Cardiac septum (tissue), 1 donor: ENCODE measurements around the gene ARHGEF10L. TPM values are rescaled to one million over a fixed set of nuclear protein-coding genes. Genes with fewer than 3 reads are reported as not detected.
A peak's percentile ranks its signal among the peaks of the same experiment; 100 is the strongest.
"Not testable (repeated sequence)": the region's sequence is repeated elsewhere in the genome, so short reads cannot be mapped to it uniquely, and the experiment has no call there.

ENCODE experiments used
- DNase-seq: peaks from one replicate; pipeline ENCODE4 v3.0.0-alpha.2; 2020; ENCODE audit warnings: low spot score
- intact Hi-C: fragments of 100-400 bp; cut with DNase I; formaldehyde crosslinking; loops from one replicate; pipeline ENCODE4 v1.14.0; 2022
- long read RNA-seq: library from polyadenylated mRNA; unstranded; transcript quantifications from one replicate; pipeline ENCODE4 v2.0.0, GENCODE V29; 2021
- total RNA-seq: library from RNA; stranded (reverse); fragmentation: NEBNext Ultra II Directional; extraction: Animal tissue kit (Norgen Biotek cat#: 25700); gene quantifications from one replicate; pipeline ENCODE4 v1.2.1, GENCODE V29; 2021
- donor health status: DM: no; HTN: no; CAD: no.

ARHGEF10L gene
- 59.8 TPM for total RNA-seq
- long read RNA-seq, transcript ARHGEF10L-203 (20 exons, 3,685 nt): major isoform, 18 of 147 reads
- long read RNA-seq, partial matches to known transcripts: 72 of 147 reads
- long read RNA-seq, other reads (novel, unspliced or antisense): 54 of 147 reads

GRCh38 chr1:17539477-17540254, at the start of gene ARHGEF10L:
Gene ARHGEF10L (plus strand): TSS chr1:17539698. CDS start chr1:17580596, 40,898 bp downstream.
- intact Hi-C loops: no loop called here

GRCh38 chr1:17489768-17490417, 49.6 kb upstream of the ARHGEF10L start:
- intact Hi-C loops: loop anchor here (10.0 kb wide), 2 partner anchors 415 to 615 kb away; partner anchors contain the start of gene IGSF21
- DNase-seq: not testable (repeated sequence)

More at GRCh38 chr1:17539477-17540254, at the start of gene ARHGEF10L:
- no peak for DNase-seq

GRCh38 chr1:17490667-17491066, 48.8 kb upstream of the ARHGEF10L start:
- intact Hi-C loops: loop anchor here (10.0 kb wide), 2 partner anchors 414 to 614 kb away; partner anchors contain the start of gene IGSF21

GRCh38 chr1:17494114-17494729, 45.3 kb upstream of the ARHGEF10L start:
- peak; percentile 82 for DNase-seq
- intact Hi-C loops: loop anchor here (10.0 kb wide), 2 partner anchors 411 to 611 kb away; partner anchors contain the start of gene IGSF21

More at GRCh38 chr1:17490667-17491066, 48.8 kb upstream of the ARHGEF10L start:
- DNase-seq: not testable (repeated sequence)

- intact Hi-C loops: loop anchor here (10.0 kb wide), 2 partner anchors 408 to 608 kb away; partner anchors contain the start of gene IGSF21
- no peak for DNase-seq
Measured at GRCh38 chr1:17496419-17496818, 43.1 kb upstream of the ARHGEF10L start.

GRCh38 chr1:17498214-17498613, 41.3 kb upstream of the ARHGEF10L start:
- DNase-seq: no peak
- intact Hi-C loops: loop anchor here (10.0 kb wide), 2 partner anchors 407 to 607 kb away; partner anchors contain the start of gene IGSF21

GRCh38 chr1:17502326-17502778, 37.1 kb upstream of the ARHGEF10L start:
- intact Hi-C loops: loop anchor here (1.0 to 2.0 kb wide), 2 partner anchors 66 to 105 kb away; no protein-coding TSS in a partner anchor
- peak; percentile 90 for DNase-seq

GRCh38 chr1:17503146-17503545, 36.4 kb upstream of the ARHGEF10L start:
- no peak for DNase-seq
- intact Hi-C loops: loop anchor here (2.0 kb wide), 1 partner anchor 66 kb away; no protein-coding TSS in a partner anchor

GRCh38 chr1:17507200-17507599, 32.3 kb upstream of the ARHGEF10L start:
- intact Hi-C loops, DNase-seq: not testable (repeated sequence)

GRCh38 chr1:17507915-17508314, 31.6 kb upstream of the ARHGEF10L start:
- DNase-seq: no peak
- intact Hi-C loops: no loop called here

GRCh38 chr1:17509363-17509762, 30.1 kb upstream of the ARHGEF10L start:
- no peak for DNase-seq
- intact Hi-C loops: no loop called here

GRCh38 chr1:17510138-17510537, 29.4 kb upstream of the ARHGEF10L start:
- intact Hi-C loops: no loop called here
- DNase-seq: no peak

GRCh38 chr1:17511188-17511587, 28.3 kb upstream of the ARHGEF10L start:
- intact Hi-C loops: no loop called here
- DNase-seq: no peak

- no peak for DNase-seq
- intact Hi-C loops: no loop called here
Measured at GRCh38 chr1:17513131-17513530, 26.4 kb upstream of the ARHGEF10L start.

GRCh38 chr1:17514776-17515175, 24.7 kb upstream of the ARHGEF10L start:
- intact Hi-C loops: no loop called here
- no peak for DNase-seq

GRCh38 chr1:17515902-17516301, 23.6 kb upstream of the ARHGEF10L start:
- no peak for DNase-seq
- intact Hi-C loops: no loop called here

- intact Hi-C loops: no loop called here
- DNase-seq: no peak
Measured at GRCh38 chr1:17516303-17517214, 22.9 kb upstream of the ARHGEF10L start.

GRCh38 chr1:17520041-17520440, 19.5 kb upstream of the ARHGEF10L start:
- intact Hi-C loops: no loop called here
- no peak for DNase-seq
